Adipocyte (in vitro differentiated cells): ENCODE data around the gene PCBP3.
A peak's percentile ranks its signal among the peaks of the same experiment; 100 is the strongest.

Experiments used
- DNase-seq: peaks from one replicate; pipeline ENCODE4 v3.0.0-alpha.2; 2015; ENCODE audit warnings: low read depth
- H3K27me3 ChIP-seq: replicated peaks from 2 replicates; pipeline ENCODE4 v1.7.0; 2013; ENCODE audit warnings: mild to moderate bottlenecking, low read length, moderate library complexity; ENCODE audit not compliant: control insufficient read depth, insufficient read depth
- H3K36me3 ChIP-seq: 2 replicates; pipeline ENCODE4 v1.7.0; 2013; ENCODE audit warnings: low read length, mild to moderate bottlenecking, moderate library complexity; ENCODE audit not compliant: control insufficient read depth, insufficient read depth, severe bottlenecking
- H3K4me1 ChIP-seq: 2 replicates; pipeline ENCODE4 v1.7.0; 2013; ENCODE audit warnings: mild to moderate bottlenecking, low read length, moderate library complexity; ENCODE audit not compliant: control insufficient read depth, insufficient read depth
- H3K4me3 ChIP-seq: 2 replicates; pipeline ENCODE4 v1.7.0; 2013; ENCODE audit warnings: mild to moderate bottlenecking, low read length, moderate library complexity
- H3K9ac ChIP-seq: 2 replicates; pipeline ENCODE4 v1.7.0; 2013; ENCODE audit warnings: mild to moderate bottlenecking, low read length, moderate library complexity
- H3K9me3 ChIP-seq: 2 replicates; pipeline ENCODE4 v1.7.0; 2013; ENCODE audit warnings: mild to moderate bottlenecking, low read length, moderate library complexity; ENCODE audit not compliant: control insufficient read depth

PCBP3 gene

DNA sequence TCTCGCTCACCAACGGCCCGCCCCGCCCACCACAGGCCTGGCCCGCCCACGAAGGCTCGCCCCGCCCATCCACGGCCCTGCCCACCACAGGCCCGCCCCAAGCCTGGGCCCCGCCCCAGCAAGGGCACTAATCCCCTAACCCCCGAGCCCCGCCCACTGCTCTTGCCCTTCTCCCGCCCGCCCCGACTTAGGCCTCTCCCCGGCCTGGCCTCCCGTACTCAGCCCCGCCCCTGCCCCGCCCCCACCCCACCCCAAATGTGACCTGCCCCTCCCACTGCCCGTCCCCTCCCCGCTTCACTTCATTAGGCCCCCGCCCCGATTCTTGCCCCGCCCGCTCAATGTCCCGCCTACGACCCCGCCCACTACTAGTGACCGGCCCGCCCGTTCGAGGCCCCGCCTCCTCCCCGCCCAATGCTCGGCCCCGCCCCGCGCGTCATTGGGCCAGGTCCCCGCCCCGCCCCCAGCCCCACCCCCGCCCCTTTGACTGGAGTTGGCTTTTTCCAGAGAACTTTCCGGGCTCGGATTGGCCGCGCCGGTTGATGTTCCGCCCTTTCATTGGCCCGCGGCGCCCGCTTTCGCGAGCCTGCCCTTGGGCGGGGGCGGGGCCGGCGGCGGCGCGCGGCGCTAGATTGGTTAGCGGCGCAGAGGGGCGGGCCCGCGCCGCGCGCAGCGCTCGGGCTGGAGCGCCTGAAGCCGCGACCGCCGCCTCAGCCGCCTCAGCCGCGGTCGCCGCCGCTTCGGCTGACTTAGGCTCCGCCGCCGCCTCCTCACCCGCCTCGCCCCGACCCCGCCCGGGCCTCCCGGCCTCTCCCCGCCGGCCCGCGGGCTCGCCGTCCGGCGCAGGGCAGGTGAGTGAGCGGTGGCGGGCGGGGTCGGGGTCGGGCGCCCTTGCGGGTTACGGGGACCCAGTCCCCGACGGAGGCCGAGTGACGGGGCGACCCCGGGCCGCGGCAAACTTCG is at the start of gene PCBP3:
Gene PCBP3, plus strand, starts transcription at position 705 of the 960 bp plus-strand sequence. CDS start 206,361 bp downstream, outside the sequence.
- peak; percentile 97 for DNase-seq
- H3K4me3 ChIP-seq, result peak within 1 kb of the TSS; percentile 84
- H3K27me3 ChIP-seq, result no peaks in the 10 kb centered on the region
- H3K4me1 ChIP-seq, result peaks cover 26% of the 10 kb centered on the region
- H3K9ac ChIP-seq, result peak within 1 kb of the TSS; percentile 78
- no peaks in the 10 kb centered on the region for H3K9me3 ChIP-seq
- H3K36me3 ChIP-seq, result no peaks in the 10 kb centered on the region

DNA sequence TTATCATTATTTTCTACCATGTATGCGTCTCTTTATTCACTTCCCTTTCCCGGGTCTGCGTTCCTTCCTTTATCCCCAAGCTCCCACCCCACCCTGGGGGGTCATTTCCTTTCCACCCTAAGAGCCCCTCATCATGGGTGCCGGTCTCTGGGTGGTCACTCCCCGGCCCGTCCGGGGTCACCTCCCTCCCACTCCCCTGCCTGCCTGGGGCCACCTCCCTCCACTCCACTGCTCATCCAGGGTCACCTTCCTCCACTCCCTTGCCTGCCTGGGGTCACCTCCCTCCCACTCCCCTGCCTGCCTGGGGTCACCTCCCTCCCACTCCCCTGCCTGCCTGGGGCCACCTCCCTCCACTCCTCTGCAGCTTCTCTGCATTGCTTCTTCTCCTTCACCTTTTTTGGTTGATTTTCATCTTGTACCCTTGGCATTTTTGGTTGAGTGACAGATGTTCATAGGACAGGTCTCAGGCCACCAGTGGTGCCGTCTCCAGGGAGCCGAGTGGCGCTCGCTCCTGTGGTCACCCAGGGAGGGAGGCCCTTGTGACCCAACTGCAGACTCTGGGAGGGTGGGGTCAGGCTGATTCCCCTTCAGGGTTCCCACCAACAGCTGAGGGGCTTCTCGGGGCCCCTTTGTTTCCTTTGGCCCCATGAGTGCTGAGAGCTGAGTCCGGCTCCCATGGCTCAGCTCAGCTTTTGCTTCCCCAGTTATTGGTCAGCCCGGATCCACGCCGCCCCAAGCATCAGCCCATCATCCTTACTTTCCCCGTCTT is 48.6 kb upstream of the PCBP3 start:
- Histone ChIP-seq H3K9me3 (peaks cover 3% of the 10 kb centered on the region), H3K9ac (no peak overlapping the region), H3K27me3 (peaks cover 54% of the 10 kb centered on the region), H3K36me3 (no peaks in the 10 kb centered on the region), H3K4me3 (no peak overlapping the region), H3K4me1 (no peaks in the 10 kb centered on the region)
- no peak for DNase-seq

DNA sequence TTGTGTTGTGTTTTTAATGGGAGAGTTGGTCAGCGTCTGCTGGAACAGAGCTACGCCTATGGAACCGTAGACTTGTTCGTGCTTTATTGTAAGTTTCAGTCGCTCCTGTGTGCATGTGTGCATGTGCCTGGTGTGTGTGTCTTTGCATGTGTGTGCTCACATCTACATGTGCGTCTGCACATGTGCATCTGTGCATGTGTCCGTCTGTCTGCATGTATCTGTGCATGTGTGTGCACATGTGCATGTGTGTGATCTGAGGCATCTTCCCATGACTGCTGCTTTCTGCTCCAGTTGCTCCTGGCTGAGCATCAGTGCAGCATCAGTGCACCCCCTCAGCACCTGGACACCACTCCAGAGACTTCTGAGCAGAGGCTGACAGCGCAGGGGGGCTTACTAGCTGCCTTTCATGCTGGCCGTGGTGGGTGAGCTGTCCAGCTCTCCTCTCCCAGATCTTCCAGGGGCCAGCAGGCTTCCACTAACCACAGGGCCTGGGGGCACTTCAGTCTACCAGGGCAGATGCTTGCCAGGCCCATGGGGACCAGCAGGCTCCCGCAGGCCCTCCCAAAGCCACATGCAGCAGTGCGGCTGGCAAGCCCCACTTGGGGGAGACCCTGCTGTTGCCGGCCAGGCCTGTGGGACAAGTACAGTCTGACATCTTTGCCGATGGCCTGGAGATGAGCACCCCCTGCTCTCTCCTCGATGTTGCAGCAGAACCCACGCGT is 47.8 kb upstream of the PCBP3 start:
- H3K4me1 ChIP-seq, result no peaks in the 10 kb centered on the region
- H3K4me3 ChIP-seq, result no peak overlapping the region
- no peak for DNase-seq
- peaks cover 62% of the 10 kb centered on the region for H3K27me3 ChIP-seq
- H3K9ac ChIP-seq, result no peak overlapping the region
- peaks cover 12% of the 10 kb centered on the region for H3K9me3 ChIP-seq
- no peaks in the 10 kb centered on the region for H3K36me3 ChIP-seq

DNA sequence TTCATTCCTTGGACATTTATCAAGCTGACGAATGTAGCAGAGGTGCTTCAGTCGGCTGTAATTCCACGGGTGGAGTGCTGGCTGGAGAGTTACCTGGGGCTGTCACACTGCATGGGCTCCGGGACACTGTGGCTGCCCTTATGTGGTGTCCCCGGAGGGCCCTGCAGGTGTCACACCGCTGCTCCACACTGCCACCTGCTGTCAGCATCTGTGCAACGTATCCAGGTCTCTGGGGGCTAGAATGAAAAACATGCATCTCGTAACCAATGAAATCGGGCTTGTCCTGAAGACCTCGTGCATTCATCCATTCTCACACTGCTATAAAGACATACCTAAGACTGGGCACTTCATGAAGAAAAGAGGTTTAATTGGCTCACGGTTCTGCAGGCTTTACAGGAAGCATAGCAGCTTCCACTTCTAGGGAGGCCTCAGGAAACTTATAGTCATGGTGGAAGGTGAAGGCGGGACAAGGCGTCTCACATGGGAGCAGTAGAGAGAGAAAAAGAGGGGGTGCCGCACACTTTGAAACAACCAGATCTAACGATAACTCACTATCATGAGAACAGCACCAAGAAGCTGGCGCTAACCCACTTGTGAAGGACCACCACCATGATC is 46.7 kb upstream of the PCBP3 start:
- Histone ChIP-seq H3K9me3 (peaks cover 21% of the 10 kb centered on the region), H3K36me3 (no peaks in the 10 kb centered on the region), H3K4me3 (no peak overlapping the region), H3K4me1 (no peaks in the 10 kb centered on the region), H3K9ac (no peak overlapping the region), H3K27me3 (peaks cover 58% of the 10 kb centered on the region)
- peak; percentile 81 for DNase-seq

DNA sequence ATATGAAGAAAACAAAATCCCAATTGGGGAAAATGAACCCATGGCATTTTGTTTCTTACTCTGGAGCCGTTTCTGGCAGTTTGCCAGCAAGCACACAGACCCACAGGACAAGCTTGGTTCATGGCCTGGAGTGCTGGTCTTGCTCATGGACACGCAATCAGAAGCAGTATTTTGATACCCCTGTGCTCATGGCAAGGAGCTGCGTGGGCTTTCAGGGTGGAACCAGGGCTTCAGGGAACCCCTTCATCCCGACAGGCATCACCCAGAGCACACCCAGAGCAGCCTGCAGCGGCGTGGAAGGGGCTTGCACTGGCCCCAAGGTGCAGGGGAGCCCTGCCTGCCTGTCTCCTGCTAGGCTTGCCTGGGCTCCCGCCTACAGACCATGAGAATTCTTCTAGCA is 45.4 kb upstream of the PCBP3 start:
- peaks cover 34% of the 10 kb centered on the region for H3K9me3 ChIP-seq

DNA sequence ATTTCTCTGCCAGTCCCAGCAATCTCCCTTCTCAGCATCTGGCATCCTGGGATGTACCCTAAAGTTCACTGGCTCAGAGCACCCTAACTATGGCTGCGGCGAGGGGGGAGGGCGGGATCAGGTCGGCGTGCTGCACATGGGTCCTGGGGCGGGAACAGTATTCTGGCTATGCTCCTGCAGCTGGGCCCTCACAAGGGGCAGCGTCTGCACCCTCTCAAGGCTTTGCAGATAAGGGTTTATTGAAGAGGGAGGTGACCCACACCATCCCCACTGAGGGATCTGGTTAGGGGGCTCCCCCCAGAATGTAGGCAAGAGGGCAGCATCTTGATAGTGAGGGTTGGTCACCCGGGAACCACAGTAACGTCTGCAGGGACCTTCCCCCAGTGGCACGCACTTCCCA is 44.9 kb upstream of the PCBP3 start:
- Histone ChIP-seq H3K4me3 (no peak overlapping the region), H3K9ac (no peak overlapping the region), H3K36me3 (no peaks in the 10 kb centered on the region), H3K9me3 (peaks cover 40% of the 10 kb centered on the region), H3K4me1 (no peaks in the 10 kb centered on the region), H3K27me3 (peaks cover 56% of the 10 kb centered on the region)
- no peak for DNase-seq

More for the DNA sequence above, 45.4 kb upstream of the PCBP3 start:
- no peak for DNase-seq
- Histone ChIP-seq H3K27me3 (peaks cover 56% of the 10 kb centered on the region), H3K4me3 (no peak overlapping the region), H3K36me3 (no peaks in the 10 kb centered on the region), H3K4me1 (no peaks in the 10 kb centered on the region), H3K9ac (no peak overlapping the region)

DNA sequence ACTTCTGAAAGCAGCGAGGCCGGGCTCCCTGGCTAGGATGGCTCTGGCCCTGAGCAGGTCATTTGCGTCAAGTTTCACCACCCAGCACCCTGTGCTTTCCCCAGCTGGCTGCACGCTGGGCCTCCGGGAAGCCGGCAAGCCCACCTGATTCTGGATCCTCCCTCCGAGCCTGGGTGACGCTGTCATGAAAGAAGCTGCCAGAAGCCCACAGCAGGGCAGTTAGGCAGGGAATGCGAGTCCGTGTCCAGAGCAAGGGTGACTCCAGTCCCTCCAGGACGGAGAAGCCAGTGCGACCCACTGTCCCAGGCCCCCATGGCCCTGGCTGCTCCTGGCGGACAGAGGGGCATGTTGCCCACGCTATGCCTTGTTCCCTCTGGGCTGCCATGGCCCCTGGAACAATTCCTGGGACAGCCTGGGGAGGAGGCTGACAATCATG is 44.4 kb upstream of the PCBP3 start:
- Histone ChIP-seq H3K27me3 (peaks cover 56% of the 10 kb centered on the region), H3K9ac (no peak overlapping the region), H3K4me3 (no peak overlapping the region), H3K4me1 (no peaks in the 10 kb centered on the region), H3K9me3 (peaks cover 45% of the 10 kb centered on the region), H3K36me3 (no peaks in the 10 kb centered on the region)
- DNase-seq, result no peak

DNA sequence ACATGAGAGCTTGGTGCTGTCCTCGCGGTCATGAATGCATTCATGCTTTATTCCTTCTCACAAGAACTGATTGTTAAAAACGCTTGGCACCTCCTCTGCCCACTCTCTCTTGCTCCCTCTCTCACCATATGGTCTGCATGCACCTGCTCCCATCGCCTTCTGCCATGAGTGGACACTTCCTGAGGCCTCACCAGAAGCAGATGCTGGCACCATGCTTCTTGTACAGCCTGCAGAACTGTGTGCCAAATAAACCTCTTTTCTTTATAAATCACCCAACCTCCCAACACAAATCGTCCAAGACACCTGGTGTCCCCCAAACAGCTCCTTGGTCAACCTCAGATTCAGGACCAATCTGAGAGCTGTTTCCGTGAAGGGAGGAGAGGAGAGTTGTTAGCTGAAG is 43.3 kb upstream of the PCBP3 start:
- Histone ChIP-seq H3K9ac (no peak overlapping the region), H3K4me1 (no peaks in the 10 kb centered on the region), H3K36me3 (no peaks in the 10 kb centered on the region), H3K4me3 (no peak overlapping the region), H3K27me3 (peaks cover 50% of the 10 kb centered on the region), H3K9me3 (peaks cover 51% of the 10 kb centered on the region)
- DNase-seq, result no peak

DNA sequence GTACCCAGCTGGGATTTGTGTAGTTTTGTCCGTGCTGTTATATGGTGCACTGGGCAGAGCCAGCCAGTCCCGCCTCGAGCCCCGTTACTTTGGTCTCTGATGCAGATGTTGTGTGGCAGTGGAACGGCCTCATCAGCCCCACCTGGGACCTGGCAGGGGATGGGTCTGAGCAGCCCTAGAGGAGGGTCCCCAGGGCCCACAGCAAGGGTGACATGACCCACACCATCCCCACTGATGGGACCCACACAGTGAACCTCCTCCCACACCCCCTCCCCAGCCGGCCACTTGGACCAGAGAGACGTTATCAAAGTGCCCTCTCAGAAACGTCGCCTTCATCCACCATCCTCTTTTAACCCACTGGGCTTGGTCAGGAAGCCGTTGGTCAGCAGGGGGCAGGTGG is 42.0 kb upstream of the PCBP3 start:
- Histone ChIP-seq H3K36me3 (no peaks in the 10 kb centered on the region), H3K9me3 (peaks cover 51% of the 10 kb centered on the region), H3K4me1 (no peaks in the 10 kb centered on the region), H3K4me3 (no peak overlapping the region), H3K9ac (no peak overlapping the region), H3K27me3 (peaks cover 37% of the 10 kb centered on the region)
- DNase-seq, result no peak

DNA sequence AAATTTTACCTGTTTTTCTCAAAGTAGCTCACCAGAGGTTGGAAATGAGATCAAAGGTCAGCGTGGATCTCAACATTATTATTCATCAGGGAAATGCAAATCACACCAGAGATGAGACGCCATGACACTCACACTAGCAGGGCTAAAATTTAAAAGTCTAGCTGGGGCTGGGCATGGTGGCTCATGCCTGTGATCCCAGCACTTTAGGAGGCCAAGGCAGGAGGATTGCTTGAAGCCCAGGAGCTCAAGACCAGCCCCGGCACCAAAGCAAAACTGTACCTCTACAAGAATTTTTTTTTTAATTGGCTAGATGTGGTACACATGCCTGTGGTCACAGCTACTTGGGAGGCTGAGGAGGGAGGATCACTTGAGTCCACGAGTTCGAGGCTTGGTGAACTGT is 41.4 kb upstream of the PCBP3 start:
- H3K4me3 ChIP-seq, result no peak overlapping the region
- peaks cover 36% of the 10 kb centered on the region for H3K27me3 ChIP-seq
- no peaks in the 10 kb centered on the region for H3K36me3 ChIP-seq
- DNase-seq, result no peak
- no peaks in the 10 kb centered on the region for H3K4me1 ChIP-seq
- H3K9me3 ChIP-seq, result peaks cover 51% of the 10 kb centered on the region
- H3K9ac ChIP-seq, result no peak overlapping the region
